NCI-H82 treated with DMSO at 0.1 percent for 48 hours (cell line): ENCODE measurements around the gene GPR39.

Experiments used
- DNase-seq: peaks from one replicate; lab custom pipeline; 2025; ENCODE audit not compliant: unreplicated experiment; lab: John Stamatoyannopoulos, UW

The GPR39 gene

GRCh38 chr2:132597166-132597565 lies 180.6 kb downstream of the GPR39 start:
- no peak for DNase-seq

DNA sequence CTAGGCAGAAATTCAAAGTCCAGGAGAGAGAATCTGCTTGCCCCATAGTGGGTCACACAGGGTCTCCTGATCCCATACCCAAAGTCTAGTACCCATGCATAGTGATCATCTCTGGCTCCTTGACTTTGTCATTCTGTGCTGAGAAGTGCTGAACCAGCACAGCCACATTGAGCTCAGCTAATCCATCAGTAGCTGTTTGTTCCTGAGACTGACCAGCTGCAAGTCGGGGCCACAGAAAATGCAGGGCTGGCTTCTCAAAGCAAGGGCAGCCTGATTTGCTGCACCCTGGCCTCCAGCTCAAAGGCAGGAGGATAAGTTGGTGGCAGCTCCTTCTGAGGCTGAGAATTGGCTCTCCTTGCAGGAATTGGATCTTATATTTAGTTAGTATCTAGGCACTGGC lies 181.2 kb downstream of the GPR39 start:
- DNase-seq = no peak

- DNase-seq = no peak
These were observed 181.9 kb downstream of the GPR39 start for GRCh38 chr2:132598536-132598935.

GRCh38 chr2:132599556-132599955 lies 183.0 kb downstream of the GPR39 start:
- DNase-seq = no peak

DNA sequence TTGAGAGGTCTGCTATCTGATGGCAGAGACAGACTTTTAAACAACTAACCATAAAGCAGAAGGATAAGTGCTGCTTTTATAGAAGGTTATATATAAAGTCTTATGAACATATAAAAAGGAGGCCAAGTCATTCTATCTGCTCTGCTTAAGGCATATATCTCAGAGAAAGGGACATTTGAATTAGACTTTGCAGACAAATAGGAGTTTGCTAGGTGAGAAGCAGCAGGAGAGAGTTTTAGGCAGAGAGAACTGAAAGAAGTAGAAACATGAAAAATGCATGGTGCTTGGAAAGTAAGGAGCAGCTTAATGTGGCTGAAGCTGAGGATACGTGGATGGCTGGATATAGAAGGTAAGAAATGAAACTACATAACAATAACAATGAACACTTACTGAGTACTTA lies 188.0 kb downstream of the GPR39 start:
- no peak for DNase-seq

DNA sequence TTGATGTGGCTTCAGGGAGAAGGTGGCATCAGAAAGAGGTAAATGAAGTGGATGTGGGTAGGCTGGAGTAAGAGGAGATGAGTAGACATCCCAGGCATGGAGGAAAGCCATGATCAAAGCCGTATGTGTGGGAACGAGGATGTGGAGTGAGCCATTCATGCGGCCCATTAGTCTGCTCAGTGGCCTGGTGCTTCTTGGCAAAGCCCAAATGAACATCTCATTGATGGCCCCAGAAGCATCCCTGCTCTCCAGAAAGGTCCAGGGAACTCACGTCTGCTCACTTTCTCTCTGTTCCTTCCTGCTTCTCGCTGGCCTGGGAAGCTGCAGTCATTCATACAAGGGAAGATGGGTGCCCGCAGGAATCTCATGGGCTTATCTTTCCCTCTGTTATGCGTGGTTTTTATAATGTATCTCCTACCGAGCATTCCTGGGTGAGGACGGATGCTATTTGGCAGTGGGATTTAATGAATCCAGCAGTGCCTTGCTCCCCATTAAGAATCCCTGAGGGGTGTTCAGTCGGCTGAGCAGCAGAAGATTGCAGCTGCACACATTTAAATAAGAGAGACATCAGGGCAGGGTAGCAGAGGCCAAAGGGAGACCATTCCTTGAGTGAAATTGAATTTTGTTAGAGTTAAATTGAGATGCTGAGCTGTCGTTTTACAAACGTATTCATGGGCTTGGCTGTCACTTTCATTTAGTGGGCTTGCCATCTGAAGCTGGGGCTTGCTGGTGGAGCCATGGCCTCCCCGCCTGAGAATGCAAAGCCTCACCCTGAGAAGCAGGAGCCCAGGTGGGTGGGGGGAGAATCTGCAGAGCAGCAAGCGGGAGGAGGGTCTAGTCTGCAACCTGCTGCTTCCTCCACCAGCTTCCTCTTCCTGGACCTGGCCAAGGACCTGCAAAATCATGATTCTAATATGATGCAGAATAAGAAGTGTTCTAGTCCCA lies 188.9 kb downstream of the GPR39 start:
- DNase-seq = no peak

GRCh38 chr2:132606649-132607048 lies 190.0 kb downstream of the GPR39 start:
- no peak for DNase-seq

DNA sequence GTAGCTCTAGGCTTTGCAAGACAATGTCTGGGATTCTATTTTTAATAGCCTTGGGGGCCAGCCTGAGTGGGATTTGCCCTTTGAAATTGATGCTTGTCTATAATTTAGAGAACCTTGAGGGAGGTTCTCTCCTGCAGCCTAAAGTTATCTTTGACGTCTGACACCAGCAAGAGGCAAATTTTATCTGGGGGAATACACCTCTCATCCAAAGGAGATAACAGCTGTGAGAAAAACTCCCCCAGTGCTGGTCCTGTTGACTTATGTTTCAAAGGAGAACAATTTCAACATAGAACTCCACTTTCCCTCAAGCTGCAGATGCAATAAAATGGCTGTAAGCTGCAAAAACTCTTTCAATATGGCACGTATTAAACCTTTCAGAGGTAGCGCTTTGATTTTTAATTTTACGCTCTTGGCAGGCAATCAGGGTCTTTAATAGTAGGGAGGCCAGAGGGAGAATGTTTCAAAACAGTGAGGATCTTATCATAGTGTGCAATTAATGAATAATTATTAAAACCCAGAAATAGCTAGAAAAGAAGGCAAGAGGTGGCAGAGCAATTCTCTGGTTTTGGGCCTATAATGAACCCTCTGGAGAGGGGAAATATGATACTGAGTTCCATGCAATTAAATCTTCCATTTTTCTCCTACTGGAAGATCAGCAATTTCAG lies 191.0 kb downstream of the GPR39 start:
- DNase-seq = no peak

- DNase-seq = no peak
These were observed 191.7 kb downstream of the GPR39 start for GRCh38 chr2:132608311-132608710.

DNA sequence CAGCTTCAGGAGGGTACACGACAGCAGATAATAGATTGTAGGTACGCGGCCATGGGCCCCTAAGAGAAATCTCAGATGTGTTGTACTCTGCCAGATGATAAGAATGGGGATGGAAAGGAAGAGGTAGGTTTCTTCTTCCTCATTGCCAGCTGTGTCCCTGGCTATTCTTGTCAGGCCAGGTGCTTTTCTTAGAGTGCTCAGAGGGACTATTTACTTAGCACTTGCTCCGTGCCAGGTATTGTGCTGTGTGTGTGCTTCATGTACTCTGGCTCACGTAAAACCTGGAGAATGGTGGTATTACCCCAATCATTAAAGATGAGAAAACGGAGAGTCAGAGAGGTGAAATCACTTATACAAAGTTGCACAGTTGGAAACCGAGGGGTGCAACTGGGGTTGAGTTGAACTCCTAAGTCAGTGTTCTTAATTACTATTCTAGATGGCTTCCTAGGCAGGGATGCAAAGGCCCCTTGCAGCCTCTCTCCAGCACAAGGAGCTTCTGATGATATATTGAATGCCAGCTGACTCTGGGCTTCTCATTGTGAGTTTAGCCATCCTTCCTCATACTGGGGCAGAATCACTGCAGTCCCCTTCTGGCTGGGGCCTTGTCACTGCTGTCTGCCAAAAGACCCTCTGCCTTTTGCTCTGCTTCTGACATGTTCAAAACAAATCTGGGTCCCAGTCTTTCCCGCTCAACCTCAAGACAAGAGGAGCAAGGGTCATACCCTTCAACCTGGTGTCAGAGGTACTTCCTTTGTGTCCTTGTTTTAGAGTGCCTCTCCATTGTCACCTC lies 192.7 kb downstream of the GPR39 start:
- DNase-seq = no peak

- no peak for DNase-seq
These were observed 195.1 kb downstream of the GPR39 start for GRCh38 chr2:132611719-132612118.

GRCh38 chr2:132615329-132616085 lies 198.9 kb downstream of the GPR39 start:
- DNase-seq = no peak

DNA sequence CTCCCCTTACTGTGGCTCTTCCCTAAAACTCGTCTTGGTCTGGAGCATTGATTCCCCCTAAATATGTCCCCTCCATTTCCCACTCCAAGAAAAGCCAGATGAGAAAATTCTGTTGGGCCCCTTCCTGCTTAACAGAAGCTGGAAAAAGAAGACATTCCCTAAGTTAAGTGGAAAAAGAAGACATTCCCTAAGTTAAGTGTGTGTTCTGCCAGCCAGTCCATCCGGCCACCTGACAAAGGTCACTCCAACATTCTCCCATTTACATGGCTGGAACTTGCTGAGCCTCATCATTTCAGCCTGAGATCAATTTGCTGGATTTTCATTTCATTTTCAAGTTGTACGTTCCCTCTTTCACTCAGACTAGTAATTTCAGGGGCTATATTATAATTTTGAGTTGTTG lies 201.4 kb downstream of the GPR39 start:
- DNase-seq = no peak

- no peak for DNase-seq
These were observed 202.1 kb downstream of the GPR39 start for GRCh38 chr2:132618734-132619133.

DNA sequence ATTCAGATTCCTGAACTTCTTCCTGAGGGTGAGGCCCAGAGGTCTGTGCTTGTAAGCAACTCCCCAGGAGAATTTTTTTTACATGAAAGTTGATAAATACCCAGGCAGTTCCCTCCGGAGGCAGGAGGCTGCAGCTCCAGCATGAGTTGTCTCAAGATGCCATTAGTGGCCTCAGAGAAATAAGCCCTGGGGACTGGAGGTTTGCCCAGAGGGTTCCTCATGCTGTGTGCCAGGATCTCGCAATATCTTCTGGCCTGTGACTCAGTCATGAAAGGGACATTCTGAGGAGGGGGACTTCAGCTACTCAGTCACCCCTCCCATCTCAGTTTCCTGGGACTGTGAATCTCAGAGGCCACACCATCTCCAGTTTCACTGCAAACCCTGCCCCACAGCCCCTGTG lies 203.5 kb downstream of the GPR39 start:
- no peak for DNase-seq

DNA sequence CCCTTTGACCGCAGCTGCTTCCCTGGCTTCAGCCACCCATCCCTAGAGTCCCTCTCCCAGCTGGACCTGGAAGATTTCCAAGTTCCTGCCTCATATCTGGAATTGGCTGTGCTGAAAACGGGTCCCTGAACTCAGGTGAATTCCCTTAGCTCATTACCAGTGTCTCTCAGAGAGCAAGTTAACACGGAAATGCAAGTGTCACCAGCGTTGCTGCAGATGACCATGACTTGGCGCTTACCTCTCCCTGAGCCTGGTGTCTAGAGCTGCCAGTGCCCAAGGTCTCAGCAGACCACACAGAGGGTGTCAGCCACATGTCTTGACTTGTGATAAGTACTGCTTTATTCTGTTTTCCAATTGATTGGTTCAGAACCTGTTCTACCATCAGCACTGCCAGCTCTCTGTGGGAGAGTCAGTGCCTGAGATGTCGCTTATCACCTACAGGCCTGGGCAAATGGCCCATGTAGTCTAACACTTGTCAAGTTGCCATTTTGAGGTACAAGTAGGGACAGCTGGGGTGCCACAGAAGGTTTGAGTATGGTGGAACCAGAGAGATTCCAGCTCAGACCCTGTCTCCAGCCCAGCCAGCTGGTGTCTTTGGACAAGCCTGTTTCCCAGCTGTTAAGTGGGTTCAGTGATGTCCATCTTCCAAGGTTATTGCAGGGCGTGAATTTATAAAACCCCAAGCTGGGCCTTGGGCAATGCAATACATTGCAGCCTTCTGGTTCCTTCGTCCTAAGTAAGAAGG lies 204.7 kb downstream of the GPR39 start:
- no peak for DNase-seq

DNA sequence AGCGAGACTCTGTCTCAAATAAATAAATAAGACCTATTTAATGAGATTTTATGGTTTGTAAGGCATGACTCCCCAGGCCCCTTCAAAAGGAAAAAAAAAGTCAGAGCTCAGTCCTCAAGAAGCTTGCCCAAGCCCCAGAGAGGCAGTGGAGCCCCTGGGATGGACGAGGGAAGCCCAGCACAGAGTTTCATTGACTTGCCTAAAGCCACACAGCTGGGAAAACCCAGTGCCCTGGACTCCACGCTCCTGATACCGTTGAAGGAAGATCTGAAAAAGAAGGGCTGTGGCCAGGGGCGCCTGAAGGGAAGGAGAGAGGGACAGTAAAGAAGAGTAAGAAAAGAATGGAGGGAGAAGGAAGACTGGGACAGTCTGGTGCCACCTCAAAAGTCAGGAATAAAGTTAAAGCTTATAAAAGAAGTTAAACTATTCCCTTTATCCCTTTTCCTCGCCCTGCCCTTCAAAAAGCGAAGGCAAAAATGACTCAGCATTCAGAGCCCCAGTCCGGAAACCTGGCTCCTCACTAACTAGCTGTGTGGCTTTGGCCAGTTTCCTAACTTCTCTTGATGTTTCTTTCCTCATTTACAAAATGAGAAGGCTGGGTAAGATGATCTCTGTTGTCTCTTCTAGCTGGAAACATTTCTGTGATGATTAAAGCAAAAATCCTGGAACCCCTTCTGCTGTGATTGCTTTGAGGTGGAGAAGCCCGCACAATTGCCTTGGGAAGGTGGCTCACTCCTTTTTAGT lies 206.7 kb downstream of the GPR39 start:
- no peak for DNase-seq

DNA sequence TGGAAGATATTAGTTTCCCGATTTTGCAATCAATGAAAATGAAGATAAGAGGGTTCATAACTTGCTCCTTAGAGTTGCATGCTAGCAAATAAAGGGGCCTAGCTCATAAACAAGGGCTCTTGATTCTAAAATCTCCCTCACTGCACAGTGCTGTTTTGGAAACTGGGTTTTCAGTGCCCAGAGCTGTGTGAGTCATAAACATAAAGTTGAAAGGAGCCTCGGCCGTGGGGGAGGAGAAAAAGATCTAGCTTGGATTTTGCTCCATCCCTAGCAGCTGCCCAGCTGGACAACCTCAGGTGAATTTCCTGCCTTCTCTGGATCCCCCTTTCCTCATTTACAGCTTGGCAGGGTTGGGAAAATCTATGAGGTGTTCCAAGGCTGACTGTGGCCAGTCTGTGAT lies 210.9 kb downstream of the GPR39 start:
- DNase-seq = no peak

- DNase-seq = no peak
These were observed 215.5 kb downstream of the GPR39 start for GRCh38 chr2:132632000-132632649.
